Esophagus squamous epithelium (tissue), 5 donors: ENCODE measurements around the gene SLC44A1. TPM values are rescaled to one million over a fixed set of nuclear protein-coding genes. Genes with fewer than 3 reads are reported as not detected.
A peak's percentile ranks its signal among the peaks of the same experiment; 100 is the strongest.

Experiments
- DNase-seq: peaks from one replicate; lab custom pipeline; 2025; lab: John Stamatoyannopoulos, UW
- H3K27ac ChIP-seq, 4 donors: fragments of 200-600 bp; sonication (generic); one replicate each; pipeline ENCODE4 v1.5.1; 2016 to 2019; ENCODE audit warnings: mild to moderate bottlenecking in 1 of 4
- H3K27me3 ChIP-seq, 4 donors: fragments of 200-600 bp; sonication (generic); 1 replicate in 3 of 4; 2 replicates in 1 of 4; pipeline versions ENCODE4 v1.5.1 to v1.6.0; 2017 to 2021; ENCODE audit warnings: antibody characterized with exemption in 1 of 4
- H3K36me3 ChIP-seq, 3 donors: fragments of 200-600 bp; sonication (generic); one replicate each; pipeline ENCODE4 v1.5.1; 2016 to 2019
- H3K4me1 ChIP-seq, 3 donors: fragments of 200-600 bp; sonication (generic); one replicate each; pipeline ENCODE4 v1.5.1; 2017 to 2019
- H3K4me3 ChIP-seq, 4 donors: fragments of 200-600 bp; sonication (generic); 1 replicate in 3 of 4; 2 replicates in 1 of 4; pipeline ENCODE4 v1.5.1; 2016 to 2019; ENCODE audit warnings: mild to moderate bottlenecking in 2 of 4, moderate library complexity in 1 of 4
- H3K9me3 ChIP-seq, 3 donors: fragments of 200-600 bp; sonication (generic); one replicate each; pipeline ENCODE4 v1.5.1; 2016 to 2019
- CTCF ChIP-seq, 6 experiments: fragments of 450-650 bp in 4 of 6; fragments of 200-600 bp in 2 of 6; sonication (generic) in 2 of 6; IDR thresholded peaks; one replicate each; pipeline ENCODE4 v1.5.1; 2016 to 2019; ENCODE audit warnings: antibody characterized with exemption in 6 of 6, mild to moderate bottlenecking in 4 of 6, moderate library complexity in 4 of 6
- POLR2A ChIP-seq, 4 donors: fragments of 450-650 bp; IDR thresholded peaks; one replicate each; pipeline ENCODE4 v1.6.1; 2017; ENCODE audit warnings: antibody characterized with exemption in 4 of 4, mild to moderate bottlenecking in 4 of 4, moderate library complexity in 3 of 4
- WGBS, 2 donors: methylation state at CpG; one replicate each; pipeline ENCODE4 v1.1.5; 2018; 5-methylcytosine and 5-hydroxymethylcytosine counted together
- intact Hi-C: fragments of 100-400 bp; cut with DNase I; formaldehyde crosslinking; loops from one replicate; pipeline ENCODE4 v1.15.0; 2022
- total RNA-seq, 4 donors: library from RNA; depleted of rRNA; stranded (reverse); fragments of >200 nt; gene quantifications; one replicate each; pipeline ENCODE4 v1.1.0, GENCODE V29; 2016
- donor health status: DM: yes; HTN: yes; CAD: no.

The SLC44A1 gene
- total RNA-seq, 4 donors from 2014 or later: 19.9 to 52.9 (median 37.8) TPM

GRCh38 chr9:105413525-105413924 lies 169.1 kb downstream of the SLC44A1 start:
- DNase-seq: no peak
- Histone ChIP-seq H3K9me3 (peaks cover 0 to 5% (median 4%) of the 10 kb centered on the region in 3 donors), H3K4me3 (no peak overlapping the region), H3K27ac (no peak overlapping the region), H3K36me3 (no peaks in the 10 kb centered on the region), H3K4me1 (peaks cover 0 to 10% (median 0%) of the 10 kb centered on the region in 3 donors), H3K27me3 (no peaks in the 10 kb centered on the region)
- TF ChIP-seq CTCF (IDR thresholded peaks at IDR 0.05) (peak in 3 of 6 experiments; percentile 9 to 37 (median 25)), POLR2A (IDR thresholded peaks at IDR 0.05) (no peak)
- 22 to 27% methylated on average over 2 of the region's 2 CpGs for WGBS, 2 donors
- intact Hi-C loops: loop anchor here (10.0 kb wide), 2 partner anchors 169 to 239 kb away; partner anchors contain the start of gene SLC44A1

GRCh38 chr9:105414947-105415661 lies 170.7 kb downstream of the SLC44A1 start:
- Histone ChIP-seq H3K27ac (no peak overlapping the region), H3K27me3 (no peaks in the 10 kb centered on the region), H3K9me3 (peaks cover 0 to 4% (median 0%) of the 10 kb centered on the region in 3 donors), H3K4me1 (peaks cover 0 to 10% (median 0%) of the 10 kb centered on the region in 3 donors), H3K4me3 (no peak overlapping the region), H3K36me3 (no peaks in the 10 kb centered on the region)
- WGBS, 2 donors: 8 to 9% methylated on average over 6 of the region's 6 CpGs
- TF ChIP-seq CTCF (IDR thresholded peaks at IDR 0.05) (peak; percentile 57 to 87 (median 80)), POLR2A (IDR thresholded peaks at IDR 0.05) (no peak)
- intact Hi-C loops: loop anchor here (10.0 kb wide), 2 partner anchors 170 to 240 kb away; partner anchors contain the start of gene SLC44A1
- DNase-seq: no peak

- Histone ChIP-seq H3K27me3 (no peaks in the 10 kb centered on the region), H3K27ac (no peak overlapping the region), H3K4me1 (peaks cover 0 to 10% (median 0%) of the 10 kb centered on the region in 3 donors), H3K4me3 (no peak overlapping the region), H3K36me3 (no peaks in the 10 kb centered on the region), H3K9me3 (peaks cover 0 to 4% (median 0%) of the 10 kb centered on the region in 3 donors)
- intact Hi-C loops: loop anchor here (10.0 kb wide), 2 partner anchors 171 to 241 kb away; partner anchors contain the start of gene SLC44A1
- no peak for TF ChIP-seq POLR2A (IDR thresholded peaks at IDR 0.05)
- WGBS, 2 donors: 69 to 78% methylated on average over 8 of the region's 8 CpGs
- DNase-seq: no peak
Measured at GRCh38 chr9:105415662-105415980, 171.2 kb downstream of the SLC44A1 start.

- no peak for TF ChIP-seq CTCF (IDR thresholded peaks at IDR 0.05)
- no peak for TF ChIP-seq POLR2A (IDR thresholded peaks at IDR 0.05)
- Histone ChIP-seq H3K9me3 (no peaks in the 10 kb centered on the region), H3K36me3 (no peaks in the 10 kb centered on the region), H3K4me1 (peaks cover 0 to 10% (median 0%) of the 10 kb centered on the region in 3 donors), H3K27ac (no peak overlapping the region), H3K4me3 (no peak overlapping the region), H3K27me3 (no peaks in the 10 kb centered on the region)
- intact Hi-C loops: loop anchor here (10.0 kb wide), 2 partner anchors 172 to 242 kb away; partner anchors contain the start of gene SLC44A1
- 82 to 95% methylated on average over 1 of the region's 1 CpG for WGBS, 2 donors
- no peak for DNase-seq
Measured at GRCh38 chr9:105416840-105417239, 172.4 kb downstream of the SLC44A1 start.

GRCh38 chr9:105418588-105419500 lies 174.4 kb downstream of the SLC44A1 start:
- WGBS, 2 donors: 61 to 69% methylated on average over 3 of the region's 3 CpGs

More at GRCh38 chr9:105418588-105419500, 174.4 kb downstream of the SLC44A1 start:
- H3K4me1 ChIP-seq: peaks cover 0 to 6% (median 0%) of the 10 kb centered on the region in 3 donors
- H3K4me3 ChIP-seq: no peak overlapping the region
- no peaks in the 10 kb centered on the region for H3K36me3 ChIP-seq
- no peaks in the 10 kb centered on the region for H3K9me3 ChIP-seq
- no peak overlapping the region for H3K27ac ChIP-seq
- no peaks in the 10 kb centered on the region for H3K27me3 ChIP-seq
- no peak for DNase-seq
- TF ChIP-seq CTCF (IDR thresholded peaks at IDR 0.05) (no peak), POLR2A (IDR thresholded peaks at IDR 0.05) (no peak)
- intact Hi-C loops: loop anchor here (10.0 kb wide), 2 partner anchors 174 to 244 kb away; partner anchors contain the start of gene SLC44A1
